AG10803 (cell line): ENCODE measurements around the gene ALDH1A3.

Source experiments
- DNase-seq: peaks from one replicate; pipeline ENCODE4 v3.0.0; 2010; ENCODE audit warnings: low read depth
- H3K4me3 ChIP-seq: 2 replicates; pipeline ENCODE4 v1.5.1; 2011; ENCODE audit warnings: mild to moderate bottlenecking, low read length, control low read depth
- TF ChIP-seq, protein P1 (sequence below): conservative IDR thresholded peaks from 2 replicates; pipeline ENCODE4 v1.5.1; 2011; ENCODE audit warnings: mild to moderate bottlenecking, low read length, control low read depth, inconsistent platforms

ALDH1A3 gene

DNA sequence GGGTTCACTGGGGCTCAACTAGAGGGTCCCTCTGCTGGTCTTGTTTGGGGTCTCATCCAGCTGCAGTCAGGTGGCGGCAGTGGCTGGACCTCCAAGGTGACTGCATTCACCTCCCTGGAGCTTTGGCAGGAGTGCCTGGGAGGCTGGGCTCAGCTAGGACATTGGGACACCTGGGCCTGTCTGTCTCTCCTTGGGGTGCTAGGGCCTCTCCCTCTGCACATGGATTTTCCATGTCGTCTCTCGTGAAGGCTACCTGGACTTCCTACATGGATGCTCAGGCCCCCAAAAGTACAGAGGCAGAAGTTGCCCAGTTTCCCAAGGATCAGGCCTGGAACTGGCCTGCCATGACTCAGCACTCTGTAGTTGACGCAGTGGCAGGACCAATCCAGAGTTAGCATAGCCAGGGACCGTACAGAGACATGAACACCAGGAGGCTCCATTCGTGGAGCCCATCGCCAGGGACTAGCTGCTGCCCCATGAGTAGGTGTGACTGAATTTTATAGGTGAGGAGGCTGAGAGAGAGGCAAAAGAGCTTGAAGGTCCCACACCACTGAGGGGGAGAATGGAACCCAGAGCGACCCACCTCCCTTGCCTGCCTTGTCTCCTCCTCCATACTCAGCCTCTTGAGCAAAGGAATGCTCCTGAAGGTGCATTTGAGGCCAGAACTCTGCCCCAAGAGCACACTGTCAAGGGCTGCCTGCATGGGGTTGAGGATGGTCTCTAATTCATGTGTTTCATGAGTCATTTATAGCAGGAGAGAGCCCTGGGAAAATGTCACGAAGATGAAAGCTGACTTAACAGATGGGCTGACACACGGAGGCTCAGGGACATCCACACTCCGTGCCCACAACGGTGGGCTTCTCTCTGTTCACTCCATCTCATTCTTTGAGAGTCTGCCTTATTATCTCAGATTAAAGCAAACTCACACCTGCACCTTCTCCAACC is 13.0 kb upstream of the ALDH1A3 start:
- TF ChIP-seq, protein P1, sequence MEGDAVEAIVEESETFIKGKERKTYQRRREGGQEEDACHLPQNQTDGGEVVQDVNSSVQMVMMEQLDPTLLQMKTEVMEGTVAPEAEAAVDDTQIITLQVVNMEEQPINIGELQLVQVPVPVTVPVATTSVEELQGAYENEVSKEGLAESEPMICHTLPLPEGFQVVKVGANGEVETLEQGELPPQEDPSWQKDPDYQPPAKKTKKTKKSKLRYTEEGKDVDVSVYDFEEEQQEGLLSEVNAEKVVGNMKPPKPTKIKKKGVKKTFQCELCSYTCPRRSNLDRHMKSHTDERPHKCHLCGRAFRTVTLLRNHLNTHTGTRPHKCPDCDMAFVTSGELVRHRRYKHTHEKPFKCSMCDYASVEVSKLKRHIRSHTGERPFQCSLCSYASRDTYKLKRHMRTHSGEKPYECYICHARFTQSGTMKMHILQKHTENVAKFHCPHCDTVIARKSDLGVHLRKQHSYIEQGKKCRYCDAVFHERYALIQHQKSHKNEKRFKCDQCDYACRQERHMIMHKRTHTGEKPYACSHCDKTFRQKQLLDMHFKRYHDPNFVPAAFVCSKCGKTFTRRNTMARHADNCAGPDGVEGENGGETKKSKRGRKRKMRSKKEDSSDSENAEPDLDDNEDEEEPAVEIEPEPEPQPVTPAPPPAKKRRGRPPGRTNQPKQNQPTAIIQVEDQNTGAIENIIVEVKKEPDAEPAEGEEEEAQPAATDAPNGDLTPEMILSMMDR: no peak
- DNase-seq: no peak
- no peak overlapping the region for H3K4me3 ChIP-seq

GRCh38 chr15:100867433-100867832 is 12.2 kb upstream of the ALDH1A3 start:
- no peak overlapping the region for H3K4me3 ChIP-seq
- TF ChIP-seq, protein P1: no peak

GRCh38 chr15:100869151-100869999 is 10.3 kb upstream of the ALDH1A3 start:
- no peak for DNase-seq
- H3K4me3 ChIP-seq: no peak overlapping the region
- TF ChIP-seq, protein P1: peak; percentile 39

More at GRCh38 chr15:100867433-100867832, 12.2 kb upstream of the ALDH1A3 start:
- DNase-seq: no peak

DNA sequence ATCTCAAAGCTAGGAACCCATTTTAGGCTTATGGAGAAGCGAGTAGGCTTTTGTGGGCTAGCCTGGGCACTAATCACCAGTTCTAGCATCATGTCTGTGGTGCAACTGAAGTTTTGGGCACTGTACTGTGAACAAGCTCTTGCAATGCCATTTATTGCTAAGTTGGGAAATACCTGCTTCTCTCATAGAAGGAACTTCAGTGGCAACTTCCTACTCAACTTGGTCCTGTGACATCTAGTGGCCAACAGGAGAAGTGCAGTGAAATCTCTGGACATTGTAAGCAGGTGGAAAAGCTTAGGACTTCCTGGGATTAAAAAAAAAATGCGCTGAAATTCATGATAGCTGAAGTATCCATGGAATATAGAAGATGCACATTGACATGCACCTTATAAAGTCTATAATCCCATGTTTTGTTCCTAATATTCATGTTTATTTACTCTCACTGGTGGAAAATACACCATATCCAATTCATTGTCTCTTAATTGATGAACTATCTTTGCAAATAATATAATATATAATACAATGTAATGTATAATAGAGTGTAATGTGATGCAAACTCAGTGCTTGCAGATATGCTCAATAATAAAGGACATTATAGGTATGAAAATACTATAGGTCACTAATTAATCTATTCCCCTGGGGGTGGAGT is 6.5 kb upstream of the ALDH1A3 start:
- TF ChIP-seq, protein P1: peak; percentile 99
- peak; percentile 95 for DNase-seq
- H3K4me3 ChIP-seq: no peak overlapping the region

GRCh38 chr15:100875495-100875894 is 4.1 kb upstream of the ALDH1A3 start:
- no peak for DNase-seq

GRCh38 chr15:100875976-100876375 is 3.7 kb upstream of the ALDH1A3 start:
- no peak overlapping the region for H3K4me3 ChIP-seq
- TF ChIP-seq, protein P1: no peak
- DNase-seq: no peak

More at GRCh38 chr15:100875495-100875894, 4.1 kb upstream of the ALDH1A3 start:
- no peak overlapping the region for H3K4me3 ChIP-seq
- TF ChIP-seq, protein P1: no peak
